Lung (tissue), 12 donors: ENCODE results near the gene SAFB2. TPM values are rescaled to one million over a fixed set of nuclear protein-coding genes. Genes with fewer than 3 reads are reported as not detected.

Source experiments
- ATAC-seq: fragments of 200-7000 bp; cut with Tn5 transposase; one replicate; pipeline ENCODE4 v1.9.1; 2020; ENCODE audit warnings: moderate number of reproducible peaks; ENCODE audit not compliant: insufficient read depth, low FRiP score
- DNase-seq, 3 donors: peaks; one replicate each; pipeline ENCODE4 v3.0.0-alpha.2; 2013 to 2017
- H3K27ac ChIP-seq, 2 donors: one replicate each; pipeline ENCODE4 v1.5.1; 2013; ENCODE audit warnings: mild to moderate bottlenecking in 2 of 2, moderate library complexity in 2 of 2, control low read depth in 1 of 2, inconsistent platforms in 1 of 2, low read depth in 1 of 2, low read length in 1 of 2
- H3K27me3 ChIP-seq, 3 donors: one replicate each; pipeline ENCODE4 v1.5.1; 2013; ENCODE audit warnings: low read length in 2 of 3; ENCODE audit not compliant: control insufficient read depth in 3 of 3, insufficient read depth in 3 of 3
- H3K36me3 ChIP-seq, 4 donors: one replicate each; pipeline ENCODE4 v1.5.1; 2013; ENCODE audit warnings: low read length in 4 of 4, mild to moderate bottlenecking in 1 of 4, moderate library complexity in 1 of 4; ENCODE audit not compliant: control insufficient read depth in 4 of 4, insufficient read depth in 4 of 4
- H3K4me1 ChIP-seq, 5 donors: one replicate each; pipeline ENCODE4 v1.5.1; 2013; ENCODE audit warnings: low read length in 5 of 5, mild to moderate bottlenecking in 2 of 5, moderate library complexity in 1 of 5; ENCODE audit not compliant: control insufficient read depth in 5 of 5, insufficient read depth in 5 of 5
- H3K4me3 ChIP-seq: one replicate; pipeline ENCODE4 v1.5.1; 2013; ENCODE audit warnings: mild to moderate bottlenecking, control low read depth, moderate library complexity
- H3K9ac ChIP-seq, 2 donors: one replicate each; pipeline ENCODE4 v1.5.1; 2013; ENCODE audit warnings: low read length in 2 of 2, control low read depth in 1 of 2; ENCODE audit not compliant: insufficient read depth in 1 of 2
- H3K9me3 ChIP-seq, 4 donors: one replicate each; pipeline ENCODE4 v1.5.1; 2013; ENCODE audit warnings: low read length in 3 of 4, mild to moderate bottlenecking in 1 of 4, moderate library complexity in 1 of 4; ENCODE audit not compliant: control insufficient read depth in 4 of 4, insufficient read depth in 3 of 4
- WGBS, 2 donors: extraction: QIAGEN DNeasy Blood & Tissue Kit; methylation state at CpG; one replicate each; pipeline ENCODE4 v1.1.7; 2013; 5-methylcytosine and 5-hydroxymethylcytosine counted together
- polyA plus RNA-seq, 2 donors: library from polyadenylated mRNA; stranded (reverse); fragments of 200-250 nt; gene quantifications; one replicate each; pipeline ENCODE4 v1.2.1, GENCODE V29; 2013
- total RNA-seq, 2 donors: library from RNA; depleted of rRNA in 1 of 2; stranded (reverse); fragments of >200 nt in 1 of 2; gene quantifications; one replicate each; pipeline ENCODE4 v1.2.1, GENCODE V29; 2014 to 2021
- TF ChIP-seq, protein P1 (sequence below): IDR thresholded peaks from 2 replicates; pipeline ENCODE4 v1.5.1; 2012; ENCODE audit warnings: mild to moderate bottlenecking; ENCODE audit errors: control extremely low read depth, extremely low read depth
- donor health status: control.
- donor health status: control.
- donor health status: Bipolar disorder and iron deficiency.
- donor health status: healthy.
- donor health status: DM: yes; HTN: yes; CAD: no.

The SAFB2 gene
- total and polyA plus RNA-seq, 4 donors: 39.7 to 88.6 (median 68.5) TPM

DNA sequence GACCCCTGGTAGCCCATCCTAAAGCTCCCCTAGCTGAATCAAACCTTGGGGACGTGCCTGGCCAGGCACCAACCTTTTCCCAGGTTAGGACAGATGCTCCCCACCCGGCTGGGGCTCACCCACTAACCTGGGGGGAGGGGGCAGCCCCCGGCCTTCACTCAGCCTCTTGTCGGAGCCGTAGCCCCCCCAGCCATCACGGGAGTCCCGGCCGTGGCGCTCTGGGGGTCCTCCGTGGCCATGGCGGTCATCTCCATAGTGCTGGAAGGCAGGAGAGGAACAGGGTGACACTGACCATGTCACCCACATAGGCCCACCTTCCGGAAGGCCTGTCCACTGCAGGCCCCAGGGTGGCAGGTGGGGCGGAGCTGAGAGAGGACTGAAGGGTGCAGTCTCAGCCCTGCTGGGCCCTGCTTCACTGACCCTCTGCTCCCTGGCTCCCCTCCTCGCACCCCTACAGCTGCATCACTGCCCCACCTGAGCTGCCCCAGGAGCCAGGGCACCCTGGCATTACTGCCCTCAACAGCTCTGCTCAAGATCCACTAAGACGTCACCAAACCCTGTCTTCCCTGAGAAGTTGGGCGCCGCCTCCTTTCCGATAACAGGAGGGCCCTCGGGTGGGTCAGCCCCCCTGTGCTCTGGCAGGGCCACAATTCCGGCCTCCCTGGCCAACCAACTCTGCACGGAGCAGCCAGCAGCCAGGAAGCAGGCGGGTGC lies 32.3 kb downstream of the SAFB2 start:
- H3K36me3 ChIP-seq: peaks cover 23 to 86% (median 54%) of the 10 kb centered on the region in 4 donors
- H3K9me3 ChIP-seq: no peaks in the 10 kb centered on the region
- no peak overlapping the region for H3K9ac ChIP-seq
- 94% methylated on average over 21 to 22 of the region's 22 CpGs for WGBS, 2 donors
- DNase-seq: no peak
- no peak overlapping the region for H3K27ac ChIP-seq
- H3K4me1 ChIP-seq: peaks cover 0 to 12% (median 2%) of the 10 kb centered on the region in 5 donors
- no peak overlapping the region for H3K4me3 ChIP-seq
- TF ChIP-seq, protein P1, sequence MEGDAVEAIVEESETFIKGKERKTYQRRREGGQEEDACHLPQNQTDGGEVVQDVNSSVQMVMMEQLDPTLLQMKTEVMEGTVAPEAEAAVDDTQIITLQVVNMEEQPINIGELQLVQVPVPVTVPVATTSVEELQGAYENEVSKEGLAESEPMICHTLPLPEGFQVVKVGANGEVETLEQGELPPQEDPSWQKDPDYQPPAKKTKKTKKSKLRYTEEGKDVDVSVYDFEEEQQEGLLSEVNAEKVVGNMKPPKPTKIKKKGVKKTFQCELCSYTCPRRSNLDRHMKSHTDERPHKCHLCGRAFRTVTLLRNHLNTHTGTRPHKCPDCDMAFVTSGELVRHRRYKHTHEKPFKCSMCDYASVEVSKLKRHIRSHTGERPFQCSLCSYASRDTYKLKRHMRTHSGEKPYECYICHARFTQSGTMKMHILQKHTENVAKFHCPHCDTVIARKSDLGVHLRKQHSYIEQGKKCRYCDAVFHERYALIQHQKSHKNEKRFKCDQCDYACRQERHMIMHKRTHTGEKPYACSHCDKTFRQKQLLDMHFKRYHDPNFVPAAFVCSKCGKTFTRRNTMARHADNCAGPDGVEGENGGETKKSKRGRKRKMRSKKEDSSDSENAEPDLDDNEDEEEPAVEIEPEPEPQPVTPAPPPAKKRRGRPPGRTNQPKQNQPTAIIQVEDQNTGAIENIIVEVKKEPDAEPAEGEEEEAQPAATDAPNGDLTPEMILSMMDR: no peak
- ATAC-seq: no peak
- H3K27me3 ChIP-seq: no peaks in the 10 kb centered on the region

DNA sequence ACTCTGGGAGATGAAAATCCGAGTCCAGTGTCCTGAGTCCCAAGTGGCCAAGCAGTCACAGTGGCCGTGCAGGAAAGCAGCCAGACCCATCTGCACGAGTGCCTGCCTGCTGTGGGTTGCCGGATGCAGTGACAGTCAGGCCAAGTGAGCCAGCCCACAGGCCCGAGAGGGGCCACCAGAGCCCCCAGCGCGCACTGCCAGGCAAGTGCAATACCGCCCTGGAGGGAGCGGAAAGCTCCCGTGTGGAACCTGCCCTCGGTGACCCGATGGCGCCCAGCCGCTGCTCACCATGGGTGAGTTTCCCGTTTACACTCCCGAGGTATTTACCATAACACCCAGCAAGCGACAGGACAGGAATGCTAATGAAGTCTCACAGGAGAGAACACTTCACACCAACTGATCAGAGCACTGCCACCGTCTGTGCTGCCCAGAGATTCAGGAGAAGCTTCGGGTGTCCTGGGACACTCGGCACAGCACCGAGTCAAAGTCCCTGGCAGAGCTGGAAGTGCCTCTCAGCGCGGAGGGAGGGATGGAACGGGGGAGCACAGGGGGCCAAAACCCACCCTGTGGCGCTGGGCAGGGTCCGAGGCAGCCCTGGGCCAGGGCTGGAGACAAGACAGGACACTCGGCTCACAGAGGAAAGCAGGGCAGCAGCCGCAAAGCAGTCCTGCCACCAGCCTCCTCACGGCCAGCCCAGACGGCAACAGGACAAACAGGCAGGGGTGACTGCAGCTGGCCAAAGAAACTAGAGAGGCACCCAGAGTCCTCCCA lies 33.5 kb downstream of the SAFB2 start:
- H3K9me3 ChIP-seq: no peaks in the 10 kb centered on the region
- WGBS, 2 donors: 86 to 90% methylated on average over 30 of the region's 30 CpGs
- ATAC-seq (no peak), DNase-seq (no peak)
- TF ChIP-seq, protein P1: no peak
- no peak overlapping the region for H3K27ac ChIP-seq
- no peak overlapping the region for H3K4me3 ChIP-seq
- H3K9ac ChIP-seq: no peak overlapping the region
- peaks cover 23 to 76% (median 48%) of the 10 kb centered on the region in 4 donors for H3K36me3 ChIP-seq
- no peaks in the 10 kb centered on the region for H3K27me3 ChIP-seq
- peaks cover 0 to 12% (median 2%) of the 10 kb centered on the region in 5 donors for H3K4me1 ChIP-seq

DNA sequence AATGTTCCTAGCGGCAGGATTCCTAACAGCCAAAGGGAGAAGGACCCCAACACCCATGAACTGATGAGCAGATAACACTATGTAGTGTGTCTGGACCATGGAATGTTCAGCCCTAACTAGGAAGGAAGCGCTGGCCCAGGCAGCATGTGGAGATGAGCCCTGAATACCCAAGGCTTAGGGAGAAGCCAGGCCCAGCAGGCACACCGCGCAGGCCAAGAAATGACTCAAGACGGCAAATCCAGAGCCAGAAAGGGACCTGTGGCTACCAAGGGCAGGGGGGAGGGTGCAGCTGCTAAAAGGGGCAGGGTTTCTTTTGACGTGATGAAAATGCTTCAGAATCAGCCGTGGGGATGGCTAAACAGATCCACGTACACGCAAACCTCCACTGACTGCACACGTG lies 34.1 kb downstream of the SAFB2 start:
- Histone ChIP-seq H3K4me3 (no peak overlapping the region), H3K9ac (no peak overlapping the region), H3K27ac (no peak overlapping the region), H3K9me3 (no peaks in the 10 kb centered on the region), H3K4me1 (peaks cover 0 to 12% (median 2%) of the 10 kb centered on the region in 5 donors), H3K36me3 (peaks cover 19 to 69% (median 42%) of the 10 kb centered on the region in 4 donors), H3K27me3 (no peaks in the 10 kb centered on the region)
- 91% methylated on average over 10 of the region's 10 CpGs for WGBS, 2 donors
- DNase-seq: no peak
- TF ChIP-seq, protein P1: no peak
- no peak for ATAC-seq
